Esophagus squamous epithelium (tissue), 4 donors: ENCODE results near the gene BOD1L1.

Experiments used
- CTCF ChIP-seq, 6 experiments: fragments of 450-650 bp in 4 of 6; fragments of 200-600 bp in 2 of 6; sonication (generic) in 2 of 6; IDR thresholded peaks; one replicate each; pipeline ENCODE4 v1.5.1; 2016 to 2019; ENCODE audit warnings: antibody characterized with exemption in 6 of 6, mild to moderate bottlenecking in 4 of 6, moderate library complexity in 4 of 6
- POLR2A ChIP-seq, 4 donors: fragments of 450-650 bp; IDR thresholded peaks; one replicate each; pipeline ENCODE4 v1.6.1; 2017; ENCODE audit warnings: antibody characterized with exemption in 4 of 4, mild to moderate bottlenecking in 4 of 4, moderate library complexity in 3 of 4

- TF ChIP-seq CTCF (IDR thresholded peaks at IDR 0.05) (no peak), POLR2A (IDR thresholded peaks at IDR 0.05) (no peak)
Measured at GRCh38 chr4:13588954-13589353, 38.6 kb downstream of the BOD1L1 start.
